SK-N-SH treated with all-trans-retinoic acid at 6 μM for 48 hours (cell line): ENCODE data around the gene DTNBP1.

Experiments used
- ATAC-seq: fragments of 200-7000 bp; cut with Tn5 transposase; 3 replicates; pipeline ENCODE4 v1.9.1; 2020; ENCODE audit warnings: mild to moderate bottlenecking, moderate library complexity
- ARNTL ChIP-seq: fragments of 450-650 bp; formaldehyde crosslinking; IDR thresholded peaks from 2 replicates; pipeline ENCODE4 v1.5.0; 2020; ENCODE audit warnings: low read depth, mild to moderate bottlenecking, moderate library complexity, borderline replicate concordance
- BACH2 ChIP-seq: fragments of 250-450 bp; sonication (Bioruptor Pico); IDR thresholded peaks from 2 replicates; pipeline ENCODE4 v1.9.0; 2021; ENCODE audit warnings: mild to moderate bottlenecking, borderline replicate concordance
- CSDC2 ChIP-seq: fragments of 250-450 bp; sonication (Bioruptor Pico); IDR thresholded peaks from 2 replicates; pipeline ENCODE4 v1.5.0; 2020; ENCODE audit warnings: mild to moderate bottlenecking, moderate library complexity
- CSRNP3 ChIP-seq: fragments of 250-450 bp; sonication (Bioruptor Pico); IDR thresholded peaks from 2 replicates; pipeline ENCODE4 v1.5.1; 2021; ENCODE audit warnings: mild to moderate bottlenecking, moderate library complexity
- GLIS3 ChIP-seq: fragments of 250-450 bp; sonication (Bioruptor Pico); IDR thresholded peaks from 2 replicates; pipeline ENCODE4 v1.5.0; 2020; ENCODE audit warnings: mild to moderate bottlenecking, moderate library complexity
- ISL1 ChIP-seq: fragments of 250-450 bp; sonication (Bioruptor Pico); IDR thresholded peaks from 2 replicates; pipeline ENCODE4 v2.1.2; 2022; ENCODE audit warnings: mild to moderate bottlenecking, moderate library complexity
- OSR1 ChIP-seq: fragments of 250-450 bp; sonication (Bioruptor Pico); IDR thresholded peaks from 2 replicates; pipeline ENCODE4 v1.8.0; 2022; ENCODE audit warnings: moderate library complexity, mild to moderate bottlenecking, inconsistent platforms
- PATZ1 ChIP-seq: fragments of 250-450 bp; sonication (Bioruptor Pico); IDR thresholded peaks from 2 replicates; pipeline ENCODE4 v1.8.0; 2020; ENCODE audit warnings: mild to moderate bottlenecking, moderate library complexity, borderline replicate concordance
- PPARA ChIP-seq: fragments of 250-450 bp; sonication (Bioruptor Pico); IDR thresholded peaks from 2 replicates; pipeline ENCODE4 v1.5.0; 2020; ENCODE audit warnings: mild to moderate bottlenecking, borderline replicate concordance
- RARB ChIP-seq: fragments of 250-450 bp; sonication (Bioruptor Pico); IDR thresholded peaks from 2 replicates; pipeline ENCODE4 v1.8.0; 2021; ENCODE audit warnings: mild to moderate bottlenecking, moderate library complexity
- SNAI2 ChIP-seq: fragments of 250-450 bp; sonication (Bioruptor Pico); IDR thresholded peaks from 2 replicates; pipeline ENCODE4 v1.5.0; 2020; ENCODE audit warnings: mild to moderate bottlenecking, moderate library complexity
- TCF4 ChIP-seq: fragments of 250-450 bp; sonication (Bioruptor Pico); IDR thresholded peaks from 2 replicates; pipeline ENCODE4 v1.8.0; 2021; ENCODE audit warnings: mild to moderate bottlenecking, moderate library complexity, borderline replicate concordance
- TOX ChIP-seq: fragments of 250-450 bp; sonication (Bioruptor Pico); IDR thresholded peaks from 2 replicates; pipeline ENCODE4 v1.8.0; 2021; ENCODE audit warnings: mild to moderate bottlenecking, moderate library complexity, borderline replicate concordance
- ZC3H10 ChIP-seq: fragments of 250-450 bp; sonication (Bioruptor Pico); IDR thresholded peaks from 2 replicates; pipeline ENCODE4 v1.5.1; 2021; ENCODE audit warnings: mild to moderate bottlenecking, moderate library complexity
- ZFP3 ChIP-seq: fragments of 250-450 bp; sonication (Bioruptor Pico); IDR thresholded peaks from 2 replicates; pipeline ENCODE4 v1.5.0; 2020; ENCODE audit warnings: mild to moderate bottlenecking, moderate library complexity
- ZFP30 ChIP-seq: fragments of 450-650 bp; formaldehyde crosslinking; IDR thresholded peaks from 2 replicates; pipeline ENCODE4 v1.5.0; 2022; ENCODE audit warnings: mild to moderate bottlenecking, moderate library complexity
- ZNF565 ChIP-seq: fragments of 450-650 bp; formaldehyde crosslinking; conservative IDR thresholded peaks from 2 replicates; pipeline ENCODE4 v1.5.0; 2020; ENCODE audit warnings: low read depth, mild to moderate bottlenecking, moderate library complexity
- ZNF70 ChIP-seq: fragments of 450-650 bp; formaldehyde crosslinking; IDR thresholded peaks from 2 replicates; pipeline ENCODE4 v1.5.0; 2020; ENCODE audit warnings: mild to moderate bottlenecking, moderate library complexity
- ZNF8 ChIP-seq: fragments of 450-650 bp; formaldehyde crosslinking; IDR thresholded peaks from 2 replicates; pipeline ENCODE4 v1.5.0; 2020; ENCODE audit warnings: mild to moderate bottlenecking, moderate library complexity
- TF ChIP-seq, protein P1 (sequence below): fragments of 250-450 bp; sonication (Bioruptor Pico); IDR thresholded peaks from 2 replicates; pipeline ENCODE4 v1.5.1; 2020; ENCODE audit warnings: low read depth, mild to moderate bottlenecking, moderate library complexity
- TF ChIP-seq, protein P2 (sequence below): fragments of 250-450 bp; sonication (Bioruptor Pico); IDR thresholded peaks from 2 replicates; pipeline ENCODE4 v1.5.0; 2020; ENCODE audit warnings: mild to moderate bottlenecking, moderate library complexity
- TF ChIP-seq, protein P3 (sequence below): fragments of 250-450 bp; sonication (Bioruptor Pico); IDR thresholded peaks from 2 replicates; pipeline ENCODE4 v1.8.0; 2021; ENCODE audit warnings: low read depth, mild to moderate bottlenecking, moderate library complexity, borderline replicate concordance

The DTNBP1 gene

GRCh38 chr6:15653581-15653980 is 9.2 kb downstream of the DTNBP1 start (continued):
- TF ChIP-seq, protein P1, sequence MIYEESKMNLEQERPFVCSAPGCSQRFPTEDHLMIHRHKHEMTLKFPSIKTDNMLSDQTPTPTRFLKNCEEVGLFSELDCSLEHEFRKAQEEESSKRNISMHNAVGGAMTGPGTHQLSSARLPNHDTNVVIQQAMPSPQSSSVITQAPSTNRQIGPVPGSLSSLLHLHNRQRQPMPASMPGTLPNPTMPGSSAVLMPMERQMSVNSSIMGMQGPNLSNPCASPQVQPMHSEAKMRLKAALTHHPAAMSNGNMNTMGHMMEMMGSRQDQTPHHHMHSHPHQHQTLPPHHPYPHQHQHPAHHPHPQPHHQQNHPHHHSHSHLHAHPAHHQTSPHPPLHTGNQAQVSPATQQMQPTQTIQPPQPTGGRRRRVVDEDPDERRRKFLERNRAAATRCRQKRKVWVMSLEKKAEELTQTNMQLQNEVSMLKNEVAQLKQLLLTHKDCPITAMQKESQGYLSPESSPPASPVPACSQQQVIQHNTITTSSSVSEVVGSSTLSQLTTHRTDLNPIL (CRISPR knock-in tag), result no peak

DNA sequence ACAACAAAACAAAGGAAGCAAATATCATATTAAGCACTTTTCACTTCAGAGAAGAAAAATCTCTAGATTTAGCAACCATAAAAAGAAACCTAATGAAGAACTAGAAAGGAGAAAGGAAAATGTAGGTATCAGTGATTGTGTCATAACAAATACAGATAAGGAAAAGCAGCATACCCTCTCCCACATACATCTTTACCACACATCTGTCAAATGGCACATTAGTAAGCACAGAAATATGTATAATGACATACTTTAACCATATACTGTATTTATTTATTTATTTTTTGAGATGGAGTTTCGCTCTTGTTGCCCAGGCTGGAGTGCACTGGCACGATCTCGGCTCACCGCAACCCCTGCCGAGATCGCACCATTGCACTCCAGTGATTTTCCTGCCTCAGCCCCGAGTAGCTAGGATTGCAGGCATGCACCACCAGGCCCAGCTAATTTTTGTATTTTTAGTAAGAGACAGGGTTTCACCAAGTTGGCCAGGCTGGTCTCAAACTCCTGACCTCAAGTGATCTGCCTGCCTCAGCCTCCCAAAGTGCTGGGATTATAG is 12.7 kb downstream of the DTNBP1 start:
- peak; percentile 66 for ATAC-seq

DNA sequence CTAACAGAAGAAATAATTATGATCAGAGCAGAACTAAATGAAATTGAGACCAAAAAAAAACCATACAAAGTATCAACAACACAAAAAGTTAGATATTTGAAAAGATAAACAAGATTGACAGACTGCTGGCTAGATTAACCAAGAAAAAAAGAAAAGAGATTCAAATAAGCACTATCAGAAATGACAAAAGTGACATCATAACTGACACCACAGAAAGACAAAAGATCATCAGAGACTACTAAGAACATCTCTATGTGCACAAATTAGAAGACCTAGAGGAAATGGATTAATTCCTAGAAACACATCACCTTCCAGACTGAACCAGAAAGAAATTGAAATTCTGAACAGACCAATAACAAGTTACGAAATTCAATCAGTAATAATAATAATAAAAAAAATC is 17.9 kb downstream of the DTNBP1 start:
- no peak for ATAC-seq
- no peak for TF ChIP-seq GLIS3 (CRISPR knock-in tag)
- TF ChIP-seq ZC3H10 (CRISPR knock-in tag), result no peak
- TF ChIP-seq ARNTL, result no peak
- no peak for TF ChIP-seq TOX (CRISPR knock-in tag)
- no peak for TF ChIP-seq ZNF565 (CRISPR knock-in tag)
- no peak for TF ChIP-seq ZNF8
- TF ChIP-seq, protein P1 (CRISPR knock-in tag), result no peak

GRCh38 chr6:15643542-15643941 is 19.3 kb downstream of the DTNBP1 start:
- TF ChIP-seq OSR1 (CRISPR knock-in tag) (no peak), ARNTL (no peak), CSDC2 (CRISPR knock-in tag) (no peak), PPARA (CRISPR knock-in tag) (no peak), ZFP3 (CRISPR knock-in tag) (no peak)
- ATAC-seq, result no peak

DNA sequence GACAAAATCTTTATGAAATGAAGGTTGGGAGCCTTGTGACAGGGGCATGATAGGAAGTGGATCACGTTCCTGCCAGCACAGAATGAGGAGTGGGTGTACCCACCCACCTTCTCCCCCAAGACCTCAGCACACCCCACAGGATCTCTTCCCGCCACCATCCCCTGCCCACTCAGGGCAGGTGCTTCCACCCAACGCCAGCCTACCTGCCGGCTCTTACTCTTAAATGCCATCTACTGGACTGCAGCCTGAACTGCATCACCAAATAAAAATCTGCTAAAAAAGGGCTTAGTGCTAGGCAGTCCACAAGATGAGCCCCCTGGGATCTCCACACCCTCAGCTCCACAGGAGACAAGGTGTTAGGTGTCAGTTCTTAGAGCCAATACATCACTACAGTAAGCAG is 20.6 kb downstream of the DTNBP1 start:
- no peak for TF ChIP-seq BACH2 (CRISPR knock-in tag)
- no peak for TF ChIP-seq ZFP30 (CRISPR knock-in tag)
- TF ChIP-seq PPARA (CRISPR knock-in tag), result no peak
- no peak for TF ChIP-seq SNAI2 (CRISPR knock-in tag)
- TF ChIP-seq, protein P2, sequence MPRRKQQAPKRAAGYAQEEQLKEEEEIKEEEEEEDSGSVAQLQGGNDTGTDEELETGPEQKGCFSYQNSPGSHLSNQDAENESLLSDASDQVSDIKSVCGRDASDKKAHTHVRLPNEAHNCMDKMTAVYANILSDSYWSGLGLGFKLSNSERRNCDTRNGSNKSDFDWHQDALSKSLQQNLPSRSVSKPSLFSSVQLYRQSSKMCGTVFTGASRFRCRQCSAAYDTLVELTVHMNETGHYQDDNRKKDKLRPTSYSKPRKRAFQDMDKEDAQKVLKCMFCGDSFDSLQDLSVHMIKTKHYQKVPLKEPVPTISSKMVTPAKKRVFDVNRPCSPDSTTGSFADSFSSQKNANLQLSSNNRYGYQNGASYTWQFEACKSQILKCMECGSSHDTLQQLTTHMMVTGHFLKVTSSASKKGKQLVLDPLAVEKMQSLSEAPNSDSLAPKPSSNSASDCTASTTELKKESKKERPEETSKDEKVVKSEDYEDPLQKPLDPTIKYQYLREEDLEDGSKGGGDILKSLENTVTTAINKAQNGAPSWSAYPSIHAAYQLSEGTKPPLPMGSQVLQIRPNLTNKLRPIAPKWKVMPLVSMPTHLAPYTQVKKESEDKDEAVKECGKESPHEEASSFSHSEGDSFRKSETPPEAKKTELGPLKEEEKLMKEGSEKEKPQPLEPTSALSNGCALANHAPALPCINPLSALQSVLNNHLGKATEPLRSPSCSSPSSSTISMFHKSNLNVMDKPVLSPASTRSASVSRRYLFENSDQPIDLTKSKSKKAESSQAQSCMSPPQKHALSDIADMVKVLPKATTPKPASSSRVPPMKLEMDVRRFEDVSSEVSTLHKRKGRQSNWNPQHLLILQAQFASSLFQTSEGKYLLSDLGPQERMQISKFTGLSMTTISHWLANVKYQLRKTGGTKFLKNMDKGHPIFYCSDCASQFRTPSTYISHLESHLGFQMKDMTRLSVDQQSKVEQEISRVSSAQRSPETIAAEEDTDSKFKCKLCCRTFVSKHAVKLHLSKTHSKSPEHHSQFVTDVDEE (CRISPR knock-in tag), result no peak
- no peak for TF ChIP-seq OSR1 (CRISPR knock-in tag)
- TF ChIP-seq ZNF8, result no peak
- no peak for TF ChIP-seq CSRNP3 (CRISPR knock-in tag)
- no peak for TF ChIP-seq ARNTL
- TF ChIP-seq CSDC2 (CRISPR knock-in tag), result no peak
- TF ChIP-seq ZNF565 (CRISPR knock-in tag), result no peak
- TF ChIP-seq PATZ1 (CRISPR knock-in tag), result no peak
- TF ChIP-seq ZC3H10 (CRISPR knock-in tag), result no peak
- TF ChIP-seq, protein P3, sequence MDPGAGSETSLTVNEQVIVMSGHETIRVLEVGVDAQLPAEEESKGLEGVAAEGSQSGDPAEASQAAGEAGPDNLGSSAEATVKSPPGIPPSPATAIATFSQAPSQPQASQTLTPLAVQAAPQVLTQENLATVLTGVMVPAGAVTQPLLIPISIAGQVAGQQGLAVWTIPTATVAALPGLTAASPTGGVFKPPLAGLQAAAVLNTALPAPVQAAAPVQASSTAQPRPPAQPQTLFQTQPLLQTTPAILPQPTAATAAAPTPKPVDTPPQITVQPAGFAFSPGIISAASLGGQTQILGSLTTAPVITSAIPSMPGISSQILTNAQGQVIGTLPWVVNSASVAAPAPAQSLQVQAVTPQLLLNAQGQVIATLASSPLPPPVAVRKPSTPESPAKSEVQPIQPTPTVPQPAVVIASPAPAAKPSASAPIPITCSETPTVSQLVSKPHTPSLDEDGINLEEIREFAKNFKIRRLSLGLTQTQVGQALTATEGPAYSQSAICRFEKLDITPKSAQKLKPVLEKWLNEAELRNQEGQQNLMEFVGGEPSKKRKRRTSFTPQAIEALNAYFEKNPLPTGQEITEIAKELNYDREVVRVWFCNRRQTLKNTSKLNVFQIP, result no peak
- TF ChIP-seq ISL1 (CRISPR knock-in tag), result no peak
- TF ChIP-seq, protein P1 (CRISPR knock-in tag), result no peak
- no peak for TF ChIP-seq GLIS3 (CRISPR knock-in tag)
- no peak for TF ChIP-seq TCF4 (CRISPR knock-in tag)
- no peak for TF ChIP-seq RARB (CRISPR knock-in tag)
- no peak for TF ChIP-seq ZNF70
- no peak for ATAC-seq
